Retinal pigment epithelial cell (primary cell): ENCODE results near the gene VSX2.
A peak's percentile ranks its signal among the peaks of the same experiment; 100 is the strongest.
"Not testable (repeated sequence)": the region's sequence is repeated elsewhere in the genome, so short reads cannot be mapped to it uniquely, and the experiment has no call there.

Experiments used
- DNase-seq: peaks from one replicate; pipeline ENCODE4 v3.0.0-alpha.2; 2010; ENCODE audit warnings: low read depth
- H3K4me3 ChIP-seq: 2 replicates; pipeline ENCODE4 v1.5.1; 2011; ENCODE audit warnings: mild to moderate bottlenecking, low read length, control low read depth, moderate library complexity
- CTCF ChIP-seq: conservative IDR thresholded peaks from 2 replicates; pipeline ENCODE4 v1.5.1; 2011; ENCODE audit warnings: low read depth, low read length, control low read depth, inconsistent platforms

Gene VSX2

DNA sequence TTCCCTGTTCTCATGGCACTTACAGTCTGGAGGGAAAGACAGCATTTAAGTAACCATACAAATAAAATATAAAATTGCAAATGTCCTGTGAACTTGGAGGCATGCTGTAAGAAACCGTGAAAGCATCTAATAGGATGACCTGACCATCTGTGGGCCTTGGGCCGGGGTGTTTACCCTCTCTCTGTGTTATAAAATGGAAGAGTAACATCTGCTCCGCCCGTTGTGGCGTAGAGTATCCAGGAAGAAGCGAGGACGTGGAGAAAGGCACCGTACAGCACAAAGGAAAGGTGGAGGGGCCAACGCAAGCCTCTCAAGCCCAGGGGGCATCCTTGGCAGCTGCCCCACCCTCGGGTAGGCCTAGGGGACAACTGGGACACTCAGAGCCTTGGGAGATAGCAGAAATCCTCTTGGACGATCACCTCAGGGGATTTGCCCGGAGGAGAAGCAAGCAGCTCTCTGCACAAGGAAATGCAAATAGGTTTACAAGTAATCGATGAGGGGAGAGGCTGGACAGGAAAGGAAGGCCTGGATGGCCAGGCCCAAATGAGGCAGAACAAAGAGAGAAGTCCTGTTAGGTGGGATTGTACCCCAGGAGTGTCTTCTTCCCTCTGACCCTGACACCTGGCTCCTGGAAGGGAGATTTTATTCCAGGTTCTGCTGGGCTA, 26.2 kb downstream of the VSX2 start:
- no peak for TF ChIP-seq CTCF
- DNase-seq, result no peak
- H3K4me3 ChIP-seq, result no peak overlapping the region

GRCh38 chr14:74267588-74267987, 28.3 kb downstream of the VSX2 start:
- DNase-seq, result no peak

GRCh38 chr14:74270382-74271177, 31.3 kb downstream of the VSX2 start:
- not testable (repeated sequence) for H3K4me3 ChIP-seq
- DNase-seq, result peak; percentile 14

More at GRCh38 chr14:74267588-74267987, 28.3 kb downstream of the VSX2 start:
- no peak overlapping the region for H3K4me3 ChIP-seq
- no peak for TF ChIP-seq CTCF

DNA sequence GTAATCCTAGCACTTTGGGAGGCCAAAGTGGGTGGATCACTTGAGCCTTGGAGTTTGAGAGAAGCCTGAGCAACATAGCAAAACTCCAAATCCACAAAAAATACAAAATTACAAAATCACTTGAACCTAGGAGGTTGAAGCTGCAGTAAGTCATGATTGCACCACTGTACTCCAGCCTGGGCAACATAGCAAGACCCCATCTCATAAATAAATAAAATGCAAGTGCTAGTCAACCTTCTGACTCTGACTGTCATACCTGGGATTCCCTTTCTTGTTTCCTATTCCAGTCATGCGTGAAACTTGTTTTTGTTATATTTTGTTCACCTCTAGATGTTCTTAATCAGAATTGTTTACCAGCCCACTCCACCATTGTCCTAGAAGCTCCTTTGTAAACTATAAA, 32.1 kb downstream of the VSX2 start:
- no peak for DNase-seq
- H3K4me3 ChIP-seq, result no peak overlapping the region
- TF ChIP-seq CTCF, result no peak

DNA sequence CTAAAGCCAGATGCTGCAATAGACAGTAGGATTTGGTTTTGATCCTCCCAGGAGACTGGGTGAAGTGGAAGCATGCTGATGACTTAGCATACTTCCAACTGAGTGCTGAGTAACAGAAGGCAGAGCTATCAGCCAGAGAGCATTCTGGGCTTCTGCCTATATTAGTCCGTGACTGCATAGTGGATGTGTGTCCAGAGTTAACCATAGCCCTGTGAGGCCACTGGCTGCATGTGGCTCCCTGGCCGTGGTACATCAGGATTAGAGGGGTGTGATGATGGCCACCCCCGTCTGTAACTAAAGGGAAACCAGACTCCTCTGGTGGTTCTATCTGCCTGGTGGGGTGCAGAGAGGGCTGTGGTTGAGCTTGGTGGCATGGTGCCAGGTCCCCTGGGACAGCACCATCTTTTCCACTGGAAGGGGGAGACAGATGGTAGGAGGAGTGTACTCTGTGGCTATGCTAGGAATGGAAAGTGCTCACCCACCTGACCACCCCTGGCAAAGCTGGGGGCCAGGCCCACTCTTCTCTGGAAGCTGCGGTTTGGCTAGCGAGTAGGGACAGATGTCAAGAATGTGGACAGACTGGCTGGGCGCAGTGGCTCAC, 36.1 kb downstream of the VSX2 start:
- no peak overlapping the region for H3K4me3 ChIP-seq
- TF ChIP-seq CTCF, result no peak
- no peak for DNase-seq

- no peak for DNase-seq
- no peak overlapping the region for H3K4me3 ChIP-seq
- TF ChIP-seq CTCF, result no peak
These were observed 38.8 kb downstream of the VSX2 start for GRCh38 chr14:74278080-74278479.

- no peak for TF ChIP-seq CTCF
- DNase-seq, result no peak
- no peak overlapping the region for H3K4me3 ChIP-seq
These were observed 41.8 kb downstream of the VSX2 start for GRCh38 chr14:74281069-74281468.
